K562 (cell line): ENCODE results near the gene KRTAP5-11. TPM values are rescaled to one million over a fixed set of nuclear protein-coding genes. Genes with fewer than 3 reads are reported as not detected.
"Not testable (repeated sequence)": the region's sequence is repeated elsewhere in the genome, so short reads cannot be mapped to it uniquely, and the experiment has no call there.

Experiments used
- ATAC-seq: fragments of 200-7000 bp; cut with Tn5 transposase; 3 replicates; pipeline ENCODE4 v1.9.1; 2020; ENCODE audit warnings: moderate library complexity
- BruUV-seq: library from RNA; stranded (reverse); fragments of 400-500 nt; replicated peaks from 2 replicates; lab custom pipeline; 2021; lab: Mats Ljungman, UMichigan
- CTCF ChIA-PET: fragments of 300-600 bp; formaldehyde crosslinking; extraction: SDS; loops from one replicate; lab custom pipeline; 2021; ENCODE audit warnings: low intra/inter-chr PET ratio; lab: Yijun Ruan, JAX
- POLR2A ChIA-PET: fragments of 300-600, 350-650 bp; sonication (Branson Sonifier 250); formaldehyde crosslinking; extraction: SDS; loops from one replicate; lab custom pipeline; 2021; ENCODE audit warnings: antibody characterized with exemption, inconsistent platforms; lab: Yijun Ruan, JAX
- DNase-seq, 4 experiments: peaks; one replicate each; pipeline versions ENCODE4 v3.0.0 to v3.0.0-alpha.2; 2011 to 2018; ENCODE audit warnings: low spot score in 3 of 4, mixed read lengths in 3 of 4; ENCODE audit errors: extremely low read depth in 1 of 4
- FAIRE-seq: peaks from 2 replicates; lab custom pipeline; 2011; peaks lifted over from hg19 to GRCh38; lab: Jason Lieb, UNC
- H2AFZ ChIP-seq: 2 replicates; pipeline ENCODE4 v1.6.0; 2011; ENCODE audit warnings: low read depth, low read length, control low read depth, inconsistent platforms
- H3K27ac ChIP-seq: fragments of 200-600 bp; 3 replicates; pipeline ENCODE4 v1.8.0; 2011; ENCODE audit warnings: low read depth, mild to moderate bottlenecking, control low read depth, inconsistent platforms, low read length, moderate library complexity, mixed read lengths; ENCODE audit errors: extremely low read depth
- H3K27me3 ChIP-seq, 2 experiments: fragments of 300-600 bp in 1 of 2; 2 replicates in 1 of 2; 3 replicates in 1 of 2; pipeline versions ENCODE4 v1.6.0 to v1.8.0; 2011; ENCODE audit warnings: inconsistent platforms in 2 of 2, low read length in 2 of 2, mild to moderate bottlenecking in 1 of 2, mixed read lengths in 1 of 2, moderate library complexity in 1 of 2; ENCODE audit not compliant: control insufficient read depth in 2 of 2, insufficient read depth in 2 of 2
- H3K36me3 ChIP-seq: fragments of 300-600 bp; 3 replicates; pipeline ENCODE4 v1.8.0; 2011; ENCODE audit warnings: mild to moderate bottlenecking, low read length, inconsistent platforms; ENCODE audit not compliant: control insufficient read depth, insufficient read depth
- H3K4me1 ChIP-seq, 2 experiments: fragments of 200-600 bp in 1 of 2; replicated peaks in 1 of 2; 2 replicates in 1 of 2; 3 replicates in 1 of 2; pipeline versions ENCODE4 v1.5.1 to v1.8.0; 2011; ENCODE audit warnings: inconsistent platforms in 2 of 2, low read length in 2 of 2, mild to moderate bottlenecking in 1 of 2, mixed read lengths in 1 of 2, moderate library complexity in 1 of 2; ENCODE audit not compliant: control insufficient read depth in 2 of 2, insufficient read depth in 2 of 2
- H3K4me2 ChIP-seq: 2 replicates; pipeline ENCODE4 v1.6.1; 2011; ENCODE audit warnings: low read length, control low read depth, inconsistent platforms, mixed read lengths; ENCODE audit not compliant: insufficient read depth
- H3K4me3 ChIP-seq: fragments of 200-600 bp; sonication (generic), shearing (Covaris generic); 2 replicates; pipeline ENCODE4 v1.5.1; 2016; ENCODE audit warnings: control low read depth, inconsistent platforms
- H3K79me2 ChIP-seq: fragments of 200-600 bp; 3 replicates; pipeline ENCODE4 v1.8.0; 2011; ENCODE audit warnings: low read length, inconsistent platforms; ENCODE audit not compliant: control insufficient read depth, insufficient read depth
- H3K9ac ChIP-seq, 2 experiments: 2 replicates each; pipeline versions ENCODE4 v1.6.0 to v1.6.1; 2011; ENCODE audit warnings: low read depth in 2 of 2, low read length in 2 of 2, control low read depth in 1 of 2, inconsistent platforms in 1 of 2, mild to moderate bottlenecking in 1 of 2, mixed read lengths in 1 of 2; ENCODE audit not compliant: insufficient read depth in 1 of 2
- H3K9me1 ChIP-seq: one replicate; pipeline ENCODE4 v1.6.0; 2011; ENCODE audit warnings: inconsistent platforms, mild to moderate bottlenecking, low read length, moderate library complexity; ENCODE audit not compliant: control insufficient read depth, insufficient read depth
- H3K9me3 ChIP-seq: replicated peaks from 2 replicates; pipeline ENCODE4 v1.5.1; 2011; ENCODE audit warnings: low read depth, low read length, inconsistent platforms; ENCODE audit not compliant: control insufficient read depth, insufficient read depth
- H4K20me1 ChIP-seq: replicated peaks from 2 replicates; pipeline ENCODE4 v1.6.1; 2011; ENCODE audit warnings: low read length, inconsistent platforms, mixed read lengths; ENCODE audit not compliant: control insufficient read depth, insufficient read depth
- CCAR2 ChIP-seq: fragments of 200-400 bp; formaldehyde crosslinking; IDR thresholded peaks from 2 replicates; pipeline ENCODE4 v1.6.1; 2017; ENCODE audit warnings: mild to moderate bottlenecking, low read depth, low read length
- ETV1 ChIP-seq: fragments of 450-650 bp; conservative IDR thresholded peaks from 2 replicates; pipeline ENCODE4 v1.6.1; 2016; ENCODE audit warnings: missing genetic modification characterization, control low read depth, low read depth, missing compliant biosample characterization
- NCOA4 ChIP-seq: fragments of 450-650 bp; IDR thresholded peaks from 2 replicates; pipeline ENCODE4 v1.6.1; 2018; ENCODE audit warnings: mild to moderate bottlenecking; ENCODE audit not compliant: partially characterized antibody
- NR1H2 ChIP-seq: sonication (generic); formaldehyde crosslinking; IDR thresholded peaks from 2 replicates; pipeline ENCODE4 v1.4.0; 2020; ENCODE audit warnings: mild to moderate bottlenecking, missing genetic modification reagents
- PRPF4 ChIP-seq: fragments of 200-400 bp; formaldehyde crosslinking; IDR thresholded peaks from one replicate; pipeline ENCODE4 v1.6.1; 2017; ENCODE audit warnings: low read length, low read depth, mild to moderate bottlenecking; ENCODE audit not compliant: insufficient read depth, poor library complexity, severe bottlenecking
- ZNF699 ChIP-seq: fragments of 250-450 bp; sonication (Bioruptor Pico); IDR thresholded peaks from 2 replicates; pipeline ENCODE4 v1.8.0; 2021; ENCODE audit warnings: mild to moderate bottlenecking, moderate library complexity; ENCODE audit not compliant: insufficient replicate concordance
- WGBS: fragments of 100-300 bp; shearing (Covaris generic); methylation state at CpG from one replicate; pipeline ENCODE4 v1.1.6; 2016; ENCODE audit warnings: low coverage, mixed read lengths; ENCODE audit not compliant: insufficient coverage; ENCODE audit errors: missing lambda C conversion rate; 5-methylcytosine and 5-hydroxymethylcytosine counted together
- in situ Hi-C: fragments of 300-500 bp; cut with MboI; formaldehyde crosslinking; loops from 4 replicates; pipeline ENCODE4 v1.15.0; 2018; ENCODE audit warnings: inconsistent platforms, mixed read lengths
- intact Hi-C: fragments of 100-400 bp; cut with micrococcal nuclease; formaldehyde crosslinking; loops from 2 replicates; pipeline ENCODE4 v1.14.2; 2022
- polyA plus RNA-seq, 8 experiments: library from polyadenylated mRNA; depleted of rRNA in 4 of 8; stranded (reverse) in 5 of 8; unstranded in 3 of 8; fragments of >200 nt; fragmentation: Nextera tagmentation in 2 of 8; fragmentation: Illumina TruSeq in 1 of 8; extraction: Ambion mirVana in 2 of 8; extraction: Trizol in 1 of 8; gene quantifications; 2 replicates each; pipeline versions ENCODE4 v1.2.1 to v1.2.3, GENCODE V29; 2011 to 2014; ENCODE audit warnings: inconsistent platforms in 1 of 8, missing spikeins in 1 of 8
- total RNA-seq, 7 experiments: library from RNA; depleted of rRNA in 6 of 7; stranded (reverse); fragments of >200 nt in 6 of 7; fragmentation: Illumina TruSeq in 2 of 7; extraction: Trizol in 2 of 7; gene quantifications; 2 replicates each; pipeline versions ENCODE4 v1.2.1 to v1.2.3, GENCODE V29; 2011 to 2021; ENCODE audit warnings: low replicate concordance in 1 of 7

Gene KRTAP5-11
- total and polyA plus RNA-seq, 9 of the 15 experiments (the other 6 are each of a cell fraction or from before 2014, with no cell fraction given) = not detected

GRCh38 chr11:71572811-71573210 lies 9.9 kb downstream of the KRTAP5-11 start:
- Histone ChIP-seq H3K4me3 (no peak overlapping the region), H3K27me3 (peaks cover 45 to 66% of the 10 kb centered on the region in 2 experiments), H3K4me2 (no peak overlapping the region), H3K36me3 (no peaks in the 10 kb centered on the region), H3K27ac (no peak overlapping the region), H3K4me1 (no peaks in the 10 kb centered on the region), H3K79me2 (no peaks in the 10 kb centered on the region), H3K9me1 (no peaks in the 10 kb centered on the region), H3K9me3 (no peaks in the 10 kb centered on the region), H4K20me1 (no peaks in the 10 kb centered on the region), H3K9ac (no peak overlapping the region), H2AFZ (no peak overlapping the region)
- ChIA-PET POLR2A (interaction anchor here (0.8 kb wide), 1 partner anchor 10 kb away, joined by 3 read pairs; the partner anchor contains the start of gene KRTAP5-11), CTCF (interaction anchor here (0.6 kb wide), 1 partner anchor 249 kb away, joined by 3 read pairs; no protein-coding TSS in a partner anchor)
- WGBS = 2% methylated on average over 11 of the region's 11 CpGs
- no TSS peak for BruUV-seq
- DNase-seq = no peak
- in situ Hi-C loops (no loop called here), intact Hi-C loops (no loop called here)
- no peak for FAIRE-seq
- ATAC-seq = no peak
- no peak for TF ChIP-seq NCOA4
- TF ChIP-seq ZNF699 (CRISPR knock-in tag) = no peak
- no peak for TF ChIP-seq ETV1 (tag)
- no peak for TF ChIP-seq CCAR2
- TF ChIP-seq PRPF4 = no peak
- TF ChIP-seq NR1H2 (CRISPR knock-in tag) = no peak

GRCh38 chr11:71571101-71571850 lies 11.4 kb downstream of the KRTAP5-11 start:
- H3K27me3 ChIP-seq = peaks cover 40 to 68% of the 10 kb centered on the region in 2 experiments
- H3K9ac ChIP-seq, H3K79me2 ChIP-seq, H4K20me1 ChIP-seq, POLR2A ChIA-PET, H3K27ac ChIP-seq, H3K4me2 ChIP-seq, ATAC-seq, DNase-seq, H3K4me3 ChIP-seq, H3K4me1 ChIP-seq, in situ Hi-C loops, H3K9me1 ChIP-seq, intact Hi-C loops, FAIRE-seq, CTCF ChIA-PET, H3K36me3 ChIP-seq, BruUV-seq, H3K9me3 ChIP-seq, H2AFZ ChIP-seq: not testable (repeated sequence)
- WGBS = 7% methylated on average over 30 of the region's 39 CpGs
